Endothelial cell of umbilical vein (primary cell): ENCODE measurements around the gene RNH1. TPM values are rescaled to one million over a fixed set of nuclear protein-coding genes. Genes with fewer than 3 reads are reported as not detected.

Experiments
- BruUV-seq: library from RNA; stranded (reverse); fragments of 400-500 nt; replicated peaks from 2 replicates; lab custom pipeline; 2021; lab: Mats Ljungman, UMichigan
- CTCF ChIA-PET: fragments of 300-600, 350-600 bp; sonication (Branson Sonifier 250); formaldehyde crosslinking; loops from one replicate; lab custom pipeline; 2021; ENCODE audit warnings: antibody characterized with exemption, inconsistent platforms; lab: Charles Lee
- POLR2A ChIA-PET: fragments of 300-600, 350-600 bp; sonication (Branson Sonifier 250); formaldehyde crosslinking; loops from one replicate; lab custom pipeline; 2021; ENCODE audit warnings: antibody characterized with exemption, inconsistent platforms; lab: Charles Lee
- DNase-seq: peaks from one replicate; pipeline ENCODE4 v3.0.0-alpha.2; 2011; ENCODE audit warnings: low read depth, low spot score
- FAIRE-seq: peaks from 2 replicates; lab custom pipeline; 2011; peaks lifted over from hg19 to GRCh38; lab: Jason Lieb, UNC
- H2AFZ ChIP-seq: 2 replicates; pipeline ENCODE4 v1.6.0; 2012; ENCODE audit warnings: low read depth, low read length, control low read depth, inconsistent platforms
- H3K27ac ChIP-seq: 2 replicates; pipeline ENCODE4 v1.5.1; 2011; ENCODE audit warnings: low read depth, mild to moderate bottlenecking, control low read depth, low read length, moderate library complexity; ENCODE audit not compliant: insufficient read depth
- H3K27me3 ChIP-seq, 2 experiments: 2 replicates each; pipeline versions ENCODE4 v1.6.0 to v1.6.1; 2011; ENCODE audit warnings: low read length in 2 of 2, mixed read lengths in 1 of 2; ENCODE audit not compliant: control insufficient read depth in 2 of 2, insufficient read depth in 2 of 2
- H3K36me3 ChIP-seq, 2 experiments: 2 replicates in 1 of 2; 3 replicates in 1 of 2; pipeline ENCODE4 v1.5.1; 2011; ENCODE audit warnings: low read length in 2 of 2, mild to moderate bottlenecking in 1 of 2, moderate library complexity in 1 of 2; ENCODE audit not compliant: control insufficient read depth in 2 of 2, insufficient read depth in 2 of 2; ENCODE audit errors: extremely low read depth in 1 of 2
- H3K4me1 ChIP-seq: 3 replicates; pipeline ENCODE4 v1.5.1; 2011; ENCODE audit warnings: mild to moderate bottlenecking, low read length; ENCODE audit not compliant: control insufficient read depth, insufficient read depth; ENCODE audit errors: extremely low read depth
- H3K4me2 ChIP-seq: 2 replicates; pipeline ENCODE4 v1.6.1; 2011; ENCODE audit warnings: low read length, control low read depth, mixed read lengths; ENCODE audit not compliant: insufficient read depth
- H3K4me3 ChIP-seq, 3 experiments: fragments of 200-600 bp in 1 of 3; sonication (generic), shearing (Covaris generic) in 1 of 3; replicated peaks in 1 of 3; 2 replicates each; pipeline ENCODE4 v1.5.1; 2011 to 2016; ENCODE audit warnings: control low read depth in 3 of 3, low read length in 3 of 3, mild to moderate bottlenecking in 2 of 3, inconsistent platforms in 1 of 3, low read depth in 1 of 3, moderate library complexity in 1 of 3; ENCODE audit not compliant: insufficient read depth in 1 of 3
- H3K79me2 ChIP-seq: 2 replicates; pipeline ENCODE4 v1.6.0; 2012; ENCODE audit warnings: low read length, inconsistent platforms; ENCODE audit not compliant: control insufficient read depth, insufficient read depth
- H3K9ac ChIP-seq: replicated peaks from 2 replicates; pipeline ENCODE3; 2011; ENCODE audit warnings: low read length, control low read depth; ENCODE audit not compliant: insufficient read depth; ENCODE audit errors: extremely low read depth
- H3K9me1 ChIP-seq: replicated peaks from 3 replicates; pipeline ENCODE4 v1.6.0; 2011; ENCODE audit warnings: mild to moderate bottlenecking, low read length; ENCODE audit not compliant: control insufficient read depth, insufficient read depth; ENCODE audit errors: extremely low read depth
- H3K9me3 ChIP-seq: replicated peaks from 2 replicates; pipeline ENCODE4 v1.5.1; 2012; ENCODE audit warnings: low read length, inconsistent platforms; ENCODE audit not compliant: control insufficient read depth, insufficient read depth
- H4K20me1 ChIP-seq: replicated peaks from 2 replicates; pipeline ENCODE3; 2011; ENCODE audit warnings: mild to moderate bottlenecking, low read length; ENCODE audit not compliant: control insufficient read depth, insufficient read depth; ENCODE audit errors: extremely low read depth
- EZH2 ChIP-seq: IDR thresholded peaks from 2 replicates; pipeline ENCODE4 v1.6.1; 2012; ENCODE audit warnings: borderline replicate concordance, low read depth, mild to moderate bottlenecking, moderate library complexity, low read length, inconsistent platforms; ENCODE audit not compliant: severe bottlenecking
- FOS ChIP-seq: IDR thresholded peaks from 2 replicates; pipeline ENCODE4 v1.6.1; 2011; ENCODE audit warnings: mild to moderate bottlenecking, low read length, moderate library complexity, borderline replicate concordance; ENCODE audit not compliant: insufficient read depth
- GATA2 ChIP-seq: IDR thresholded peaks from 2 replicates; pipeline ENCODE4 v1.7.0; 2011; ENCODE audit warnings: low read depth, mild to moderate bottlenecking, moderate library complexity, mixed read lengths, low read length; ENCODE audit not compliant: insufficient read length, insufficient read depth
- JUN ChIP-seq: IDR thresholded peaks from 2 replicates; pipeline ENCODE4 v1.6.1; 2011; ENCODE audit warnings: borderline replicate concordance, low read depth; ENCODE audit not compliant: insufficient read length, insufficient read depth
- MYC ChIP-seq: IDR thresholded peaks from one replicate; pipeline ENCODE4 v1.6.1; 2011; ENCODE audit warnings: mild to moderate bottlenecking, low read depth, low read length
- POLR2A ChIP-seq: IDR thresholded peaks from 2 replicates; pipeline ENCODE4 v1.6.1; 2012; ENCODE audit warnings: low read depth, mild to moderate bottlenecking, control low read depth, low read length
- POLR2AphosphoS5 ChIP-seq: IDR thresholded peaks from 2 replicates; pipeline ENCODE4 v1.6.1; 2012; ENCODE audit warnings: low read depth, mild to moderate bottlenecking, control low read depth, low read length, moderate library complexity; ENCODE audit not compliant: insufficient read depth
- dilution Hi-C: fragments of 300-500 bp; cut with MboI; formaldehyde crosslinking; loops from one replicate; pipeline ENCODE4 v1.15.0; 2019; ENCODE audit warnings: low sequenced_read_pairs; ENCODE audit not compliant: extremely low pct_ligation_motif_present
- intact Hi-C: fragments of 100-400 bp; cut with micrococcal nuclease; formaldehyde crosslinking; loops from one replicate; pipeline ENCODE4 v1.10.0; 2022
- polyA plus RNA-seq, 4 experiments: library from polyadenylated mRNA; depleted of rRNA in 3 of 4; stranded (reverse) in 3 of 4; unstranded in 1 of 4; fragments of >200 nt; gene quantifications; 2 replicates each; pipeline versions ENCODE4 v1.2.1 to v1.2.3, GENCODE V29; 2011 to 2012; ENCODE audit warnings: missing spikeins in 1 of 4
- total RNA-seq: library from RNA; stranded (reverse); gene quantifications from 2 replicates; pipeline ENCODE4 v1.2.3, GENCODE V29; 2021
- TF ChIP-seq, protein P1 (sequence below), 2 donors: IDR thresholded peaks; 1 replicate in 1 of 2; 2 replicates in 1 of 2; pipeline ENCODE4 v1.5.1; 2011; ENCODE audit warnings: low read length in 2 of 2, mild to moderate bottlenecking in 2 of 2, moderate library complexity in 2 of 2, control low read depth in 1 of 2, inconsistent platforms in 1 of 2, low read depth in 1 of 2; ENCODE audit not compliant: insufficient read depth in 1 of 2; ENCODE audit errors: extremely low read depth in 1 of 2
- TF ChIP-seq, protein P2 (sequence below): IDR thresholded peaks from 2 replicates; pipeline ENCODE4 v1.6.1; 2011; ENCODE audit not compliant: insufficient read depth, insufficient read length

The RNH1 gene
- total and polyA plus RNA-seq, 2 donors (not counting 3 experiments of a cell fraction or from before 2014, with no cell fraction given) = 144 to 198 TPM

DNA sequence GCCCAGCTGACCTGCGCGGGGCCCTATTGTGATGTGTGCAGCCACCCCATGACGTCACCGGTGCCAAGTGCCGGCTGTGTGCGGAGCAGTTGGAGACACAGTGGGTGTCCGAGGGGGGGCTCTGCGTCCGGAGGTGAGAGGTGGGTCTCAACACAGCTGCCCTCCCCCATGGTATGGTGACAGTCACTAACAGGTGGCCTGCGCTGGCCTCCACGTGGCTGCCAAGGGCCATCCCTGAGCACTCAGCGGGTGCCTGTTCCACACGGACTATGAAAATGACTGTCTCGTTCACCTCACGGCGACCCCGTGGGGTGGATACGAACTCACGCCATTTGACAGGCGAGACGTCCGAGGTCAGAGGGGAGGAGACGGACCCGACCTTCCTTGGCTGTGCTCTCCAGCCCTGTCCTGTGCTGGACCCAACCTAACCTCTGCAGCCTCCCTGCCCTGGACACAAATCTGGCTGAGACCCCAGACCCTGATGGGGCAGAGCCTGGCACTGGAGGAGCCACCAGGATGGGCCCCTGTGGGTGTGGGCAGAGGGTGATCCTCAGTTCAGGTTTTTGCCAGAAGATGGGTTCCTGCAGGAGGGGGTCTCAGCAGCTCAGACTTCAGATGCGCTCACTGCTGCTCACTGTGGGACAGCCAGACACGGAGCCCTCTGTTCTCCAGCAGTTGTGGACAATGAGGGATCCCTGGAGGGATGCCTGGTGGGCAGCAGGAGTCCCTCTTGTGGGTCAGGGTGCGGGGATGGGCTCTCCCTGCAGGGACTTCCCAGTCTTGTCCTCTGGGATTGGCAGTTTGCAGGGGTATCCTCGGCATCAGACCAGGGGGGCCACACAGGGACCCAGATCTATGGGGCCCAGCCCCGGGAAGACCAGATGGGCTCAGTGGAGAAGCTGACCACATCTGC is 22.0 kb upstream of the RNH1 start:
- H3K36me3 ChIP-seq = peaks cover 4 to 18% of the 10 kb centered on the region in 2 experiments
- dilution Hi-C loops = no loop called here
- no TSS peak for BruUV-seq
- ChIA-PET POLR2A (no interaction called here), CTCF (interaction anchor here (2.2 kb wide), 1 partner anchor 10 kb away, joined by 5 read pairs; no protein-coding TSS in a partner anchor)
- peaks cover 4% of the 10 kb centered on the region for H3K4me1 ChIP-seq
- H4K20me1 ChIP-seq = no peaks in the 10 kb centered on the region
- no peak overlapping the region for H3K4me3 ChIP-seq
- no peak overlapping the region for H3K27ac ChIP-seq
- H2AFZ ChIP-seq = no peak overlapping the region
- no peaks in the 10 kb centered on the region for H3K9me1 ChIP-seq
- DNase-seq = no peak
- no peak overlapping the region for H3K4me2 ChIP-seq
- H3K9ac ChIP-seq = no peak overlapping the region
- no peaks in the 10 kb centered on the region for H3K9me3 ChIP-seq
- H3K27me3 ChIP-seq = no peaks in the 10 kb centered on the region
- TF ChIP-seq, protein P1, sequence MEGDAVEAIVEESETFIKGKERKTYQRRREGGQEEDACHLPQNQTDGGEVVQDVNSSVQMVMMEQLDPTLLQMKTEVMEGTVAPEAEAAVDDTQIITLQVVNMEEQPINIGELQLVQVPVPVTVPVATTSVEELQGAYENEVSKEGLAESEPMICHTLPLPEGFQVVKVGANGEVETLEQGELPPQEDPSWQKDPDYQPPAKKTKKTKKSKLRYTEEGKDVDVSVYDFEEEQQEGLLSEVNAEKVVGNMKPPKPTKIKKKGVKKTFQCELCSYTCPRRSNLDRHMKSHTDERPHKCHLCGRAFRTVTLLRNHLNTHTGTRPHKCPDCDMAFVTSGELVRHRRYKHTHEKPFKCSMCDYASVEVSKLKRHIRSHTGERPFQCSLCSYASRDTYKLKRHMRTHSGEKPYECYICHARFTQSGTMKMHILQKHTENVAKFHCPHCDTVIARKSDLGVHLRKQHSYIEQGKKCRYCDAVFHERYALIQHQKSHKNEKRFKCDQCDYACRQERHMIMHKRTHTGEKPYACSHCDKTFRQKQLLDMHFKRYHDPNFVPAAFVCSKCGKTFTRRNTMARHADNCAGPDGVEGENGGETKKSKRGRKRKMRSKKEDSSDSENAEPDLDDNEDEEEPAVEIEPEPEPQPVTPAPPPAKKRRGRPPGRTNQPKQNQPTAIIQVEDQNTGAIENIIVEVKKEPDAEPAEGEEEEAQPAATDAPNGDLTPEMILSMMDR (IDR thresholded peaks at IDR 0.05; ENCODE audit: extremely low read depth in 1 of 2, insufficient read depth in 1 of 2, low read depth in 1 of 2, low read length in 2 of 2) = no peak
- TF ChIP-seq MYC (no peak), POLR2A (no peak), POLR2AphosphoS5 (no peak), FOS (no peak), JUN (no peak), GATA2 (no peak), EZH2 (no peak)
- TF ChIP-seq, protein P2, sequence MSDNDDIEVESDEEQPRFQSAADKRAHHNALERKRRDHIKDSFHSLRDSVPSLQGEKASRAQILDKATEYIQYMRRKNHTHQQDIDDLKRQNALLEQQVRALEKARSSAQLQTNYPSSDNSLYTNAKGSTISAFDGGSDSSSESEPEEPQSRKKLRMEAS = no peak
- no peak for FAIRE-seq
- peaks cover 7% of the 10 kb centered on the region for H3K79me2 ChIP-seq
- intact Hi-C loops = no loop called here
